Activated gamma-delta T cell treated with Interleukin-2 at 50 U/mL for 16 hours (primary cell): ENCODE measurements around the gene CPXM2.

ENCODE experiments used
- DNase-seq: peaks from one replicate; pipeline ENCODE4 v3.0.0-alpha.2; 2020

CPXM2 gene

DNA sequence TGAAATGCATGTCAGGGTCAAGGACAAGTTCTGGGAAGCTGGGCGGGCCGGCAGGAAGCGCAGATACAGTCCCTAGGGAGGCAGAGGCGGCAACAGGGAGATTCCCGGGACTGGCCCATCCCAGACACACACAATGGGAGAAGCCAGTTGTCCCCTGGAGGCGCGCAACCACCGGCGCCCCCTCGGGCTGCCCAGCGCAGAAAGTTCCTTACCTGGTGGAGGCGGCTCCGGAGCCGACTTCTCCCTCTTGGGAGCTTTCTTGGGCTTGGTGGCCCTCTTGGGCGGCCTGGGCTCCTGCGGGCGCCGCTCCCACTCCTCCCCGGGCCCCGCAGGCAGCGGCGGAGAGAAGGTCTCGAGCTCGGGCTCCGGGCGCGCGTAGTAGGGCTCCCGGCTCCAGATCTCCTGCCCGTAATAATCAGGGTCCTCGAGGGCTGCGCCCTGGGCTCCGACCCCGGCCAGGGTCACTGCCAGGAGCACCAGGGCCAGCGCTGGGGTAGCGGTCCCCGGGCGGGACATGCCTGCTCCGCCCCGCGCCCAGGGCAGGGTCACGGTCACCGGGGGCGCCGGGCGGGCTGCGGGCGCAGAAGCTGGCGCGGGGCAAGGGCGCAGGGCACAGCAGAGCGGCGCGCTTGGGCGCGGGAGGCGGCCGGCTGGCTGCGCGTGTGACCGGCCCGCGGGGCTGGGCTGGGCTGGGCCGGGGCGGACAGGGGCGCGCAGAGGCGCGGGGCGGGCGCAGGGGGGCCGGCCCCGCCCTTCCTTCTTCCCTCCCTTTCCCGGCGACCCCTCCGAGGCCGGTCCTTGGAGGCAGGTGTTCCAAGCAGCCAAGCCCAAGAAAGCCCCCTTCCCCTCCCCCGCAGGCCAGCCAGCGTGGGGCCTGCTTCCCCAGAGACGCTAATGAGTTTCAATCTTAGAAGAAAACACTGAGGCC is at the start of gene CPXM2:
TSS of gene CPXM2 (minus strand) at position 664 of the 928 bp plus-strand sequence. CDS start at position 516, 148 bp downstream.
- DNase-seq = no peak

DNA sequence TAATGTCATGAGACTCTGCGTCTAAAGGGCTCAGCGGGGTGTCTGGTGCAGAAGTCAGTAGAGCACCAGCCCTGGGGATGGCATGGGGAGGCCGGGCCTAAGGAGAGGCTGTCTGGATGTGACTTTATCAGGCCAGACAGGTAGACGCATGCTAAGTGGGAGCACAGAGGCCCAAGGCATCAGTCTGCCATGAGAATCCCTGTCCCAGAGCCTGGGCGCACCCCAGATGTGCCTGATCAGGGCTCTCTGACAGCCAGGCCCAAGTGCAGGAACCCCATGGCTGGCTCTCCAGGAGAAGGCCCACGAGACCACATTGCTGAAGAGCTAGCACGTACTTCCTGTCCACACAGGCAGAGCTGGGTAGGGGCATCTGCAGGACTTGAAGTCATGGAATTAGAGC is 48.0 kb upstream of the CPXM2 start:
- DNase-seq = no peak

DNA sequence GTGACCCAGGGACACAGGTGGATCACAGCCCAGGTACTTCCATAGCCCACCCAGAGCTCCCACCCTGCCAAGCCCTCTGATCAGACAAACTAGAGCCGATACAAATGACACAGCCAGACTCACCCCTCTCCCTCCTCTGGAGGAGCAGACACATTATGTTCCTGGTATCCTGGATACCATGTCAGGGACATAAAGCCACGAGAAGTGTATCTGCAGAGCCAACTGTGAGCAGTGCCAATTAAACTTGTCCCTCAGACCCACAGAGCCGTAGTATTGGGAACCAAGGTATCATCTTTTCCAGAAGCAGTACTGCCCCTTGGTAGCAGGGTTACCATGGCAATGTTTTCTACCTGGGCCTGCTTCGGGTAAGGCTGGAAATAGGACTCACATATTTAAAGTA is 47.3 kb upstream of the CPXM2 start:
- no peak for DNase-seq

GRCh38 chr10:123936426-123936825 is 44.8 kb upstream of the CPXM2 start:
- DNase-seq = no peak

DNA sequence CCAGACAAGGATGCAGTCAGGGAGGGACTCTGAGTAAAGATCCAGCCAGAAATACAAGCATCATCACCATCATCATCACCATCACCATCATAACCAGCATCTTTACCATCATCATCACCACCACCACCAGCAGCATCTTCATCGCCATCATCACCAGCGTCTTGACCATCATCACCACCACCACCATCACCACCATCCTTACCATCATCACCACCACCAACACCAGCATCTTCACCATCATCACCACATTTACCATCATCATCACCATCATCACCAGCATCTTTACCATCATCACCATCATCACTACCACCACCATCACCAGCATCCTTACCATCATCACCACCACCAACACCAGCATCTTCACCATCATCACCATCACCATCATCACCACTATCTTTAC is 44.1 kb upstream of the CPXM2 start:
- DNase-seq = no peak

- DNase-seq = no peak
Observed at GRCh38 chr10:123934846-123935245, 43.2 kb upstream of the CPXM2 start.

DNA sequence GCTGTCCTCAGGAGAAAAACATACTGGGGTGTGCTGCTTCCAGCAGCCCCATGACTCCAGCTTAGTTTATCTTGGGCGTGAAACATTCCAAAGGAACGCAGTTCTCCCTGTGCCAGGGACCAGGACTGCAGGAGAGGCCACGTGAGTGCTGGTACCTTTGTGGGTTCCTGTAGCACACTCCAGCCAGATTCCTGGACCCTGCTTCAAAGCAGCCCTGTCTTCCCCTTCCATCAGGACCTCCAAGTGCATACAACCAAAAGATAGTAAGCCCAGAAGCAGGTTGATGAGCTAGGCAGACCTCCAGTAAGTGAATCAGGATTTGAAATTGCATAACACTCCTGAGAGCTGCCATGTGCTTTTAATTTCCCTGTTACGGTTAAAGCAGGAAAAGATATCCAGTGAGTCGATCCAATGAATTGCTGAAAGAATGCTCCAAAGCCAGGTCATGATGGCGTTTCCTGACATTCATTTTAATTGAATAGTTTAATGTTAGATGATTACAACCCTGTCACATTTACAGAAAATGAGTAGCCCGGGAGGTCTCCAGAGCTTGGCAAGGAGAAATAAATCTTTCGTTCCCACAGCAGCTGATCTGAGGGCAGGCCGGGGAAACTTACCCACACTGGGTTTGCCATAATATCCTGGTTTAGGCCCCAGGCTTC is 38.9 kb upstream of the CPXM2 start:
- no peak for DNase-seq

- DNase-seq = no peak
Observed at GRCh38 chr10:123929791-123930190, 38.2 kb upstream of the CPXM2 start.

- no peak for DNase-seq
Observed at GRCh38 chr10:123928427-123928826, 36.8 kb upstream of the CPXM2 start.

- no peak for DNase-seq
Observed at GRCh38 chr10:123926401-123927264, 35.0 kb upstream of the CPXM2 start.

- no peak for DNase-seq
Observed at GRCh38 chr10:123922126-123922525, 30.5 kb upstream of the CPXM2 start.

DNA sequence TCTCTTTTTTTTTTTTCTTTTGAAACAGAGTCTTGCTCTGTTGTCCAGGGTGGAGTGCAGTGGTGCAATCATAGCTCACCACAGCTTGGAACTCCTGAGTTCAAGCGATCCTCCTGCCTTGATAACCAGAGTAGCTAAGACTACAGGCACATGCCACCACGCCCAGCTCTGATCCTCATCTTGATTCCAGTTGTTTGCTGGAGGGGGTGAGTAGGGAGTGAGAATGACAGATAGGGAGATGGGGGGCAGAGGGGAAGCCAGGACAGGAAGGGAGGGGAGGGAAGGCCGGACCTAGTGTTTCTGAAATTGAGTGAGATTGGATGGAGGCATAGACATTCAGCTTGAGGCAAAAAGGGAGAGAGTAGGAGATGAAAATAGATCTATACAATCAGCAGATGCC is 25.2 kb upstream of the CPXM2 start:
- no peak for DNase-seq

- DNase-seq = no peak
Observed at GRCh38 chr10:123913688-123914268, 22.2 kb upstream of the CPXM2 start.

DNA sequence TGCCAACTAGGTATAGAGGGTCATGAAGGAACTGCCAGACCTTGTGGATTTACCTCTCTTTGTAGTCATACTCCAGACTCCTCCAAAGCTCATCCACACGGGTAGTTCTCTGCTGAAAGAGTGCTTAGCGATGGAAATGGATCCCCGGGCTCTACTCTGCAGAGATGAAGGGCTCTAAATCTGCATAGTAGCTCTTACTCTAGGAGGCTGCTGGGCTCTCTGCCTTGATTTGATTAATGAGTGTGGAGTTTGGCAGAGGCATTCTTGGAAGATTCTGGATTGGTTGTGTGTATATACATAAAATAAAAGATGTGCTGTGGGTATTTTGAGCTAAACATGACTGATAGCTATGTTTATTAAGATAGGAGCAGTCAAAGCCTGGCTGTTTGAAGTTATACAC is 21.3 kb upstream of the CPXM2 start:
- DNase-seq = no peak

GRCh38 chr10:123912466-123912865 is 20.9 kb upstream of the CPXM2 start:
- DNase-seq = no peak

DNA sequence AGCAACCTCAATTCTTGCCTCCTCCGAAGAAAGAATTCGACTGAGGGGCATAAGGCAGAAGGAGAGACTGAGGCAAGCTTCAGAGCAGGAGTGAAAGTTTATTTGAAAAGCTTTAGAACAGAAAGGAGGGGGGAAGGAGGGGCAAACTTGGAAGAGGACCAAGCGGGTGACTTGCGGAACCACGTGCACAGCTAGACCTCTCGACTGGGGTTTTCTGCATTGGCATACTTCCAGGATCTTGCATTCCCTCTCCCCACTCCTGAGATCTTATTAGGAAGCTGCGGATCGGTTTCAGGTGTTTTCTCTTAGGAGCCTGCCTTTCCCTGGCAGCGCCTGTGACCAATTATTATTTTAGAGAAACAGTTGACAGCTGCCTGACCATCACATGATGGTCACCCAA is 20.3 kb upstream of the CPXM2 start:
- DNase-seq = peak; percentile 12

DNA sequence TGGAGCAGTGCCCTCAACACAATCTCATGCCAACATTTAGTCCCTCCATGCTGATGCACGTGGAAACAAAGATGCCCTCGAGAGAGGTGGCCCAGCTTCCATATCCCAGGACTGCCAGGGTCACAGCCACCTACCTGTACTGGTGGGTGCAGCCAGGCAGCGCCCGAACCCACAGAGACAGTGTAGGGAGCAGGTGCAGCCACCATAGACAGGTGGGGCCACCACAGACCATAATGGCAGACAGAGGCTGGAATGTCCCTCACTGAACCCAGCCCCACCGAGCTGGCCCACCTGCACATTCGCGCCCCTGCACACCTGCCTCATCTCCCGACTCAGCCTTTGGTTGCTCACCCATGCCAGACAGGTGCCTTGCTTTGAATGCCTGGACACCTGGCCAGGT is 18.3 kb upstream of the CPXM2 start:
- DNase-seq = no peak

DNA sequence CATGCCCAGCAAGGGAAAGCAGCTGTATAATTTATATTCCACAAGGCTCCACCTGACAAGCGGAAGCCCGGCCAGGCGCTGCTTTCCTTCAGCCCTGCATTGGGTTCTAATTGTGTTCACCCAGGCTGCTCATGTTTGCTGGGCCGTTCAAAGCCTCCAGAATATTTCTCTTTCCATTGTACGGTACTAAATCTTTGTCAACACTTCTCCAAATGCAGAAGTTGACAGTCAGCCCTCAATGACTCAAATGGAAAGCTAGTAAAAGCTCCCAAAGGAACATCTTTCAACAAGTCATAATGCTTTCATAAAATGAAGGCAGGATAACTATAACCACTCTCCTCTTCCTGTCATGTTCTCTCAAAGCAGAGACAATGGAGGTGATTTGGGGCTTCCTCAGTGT is 17.8 kb upstream of the CPXM2 start:
- no peak for DNase-seq

- no peak for DNase-seq
Observed at GRCh38 chr10:123908379-123908778, 16.8 kb upstream of the CPXM2 start.

GRCh38 chr10:123906884-123907652 is 15.5 kb upstream of the CPXM2 start:
- DNase-seq = no peak

GRCh38 chr10:123906296-123906695 is 14.7 kb upstream of the CPXM2 start:
- no peak for DNase-seq

GRCh38 chr10:123904834-123905409 is 13.3 kb upstream of the CPXM2 start:
- DNase-seq = no peak
